Measurements from ENCODE around the gene DUOXA1.

DUOXA1 gene

DNA sequence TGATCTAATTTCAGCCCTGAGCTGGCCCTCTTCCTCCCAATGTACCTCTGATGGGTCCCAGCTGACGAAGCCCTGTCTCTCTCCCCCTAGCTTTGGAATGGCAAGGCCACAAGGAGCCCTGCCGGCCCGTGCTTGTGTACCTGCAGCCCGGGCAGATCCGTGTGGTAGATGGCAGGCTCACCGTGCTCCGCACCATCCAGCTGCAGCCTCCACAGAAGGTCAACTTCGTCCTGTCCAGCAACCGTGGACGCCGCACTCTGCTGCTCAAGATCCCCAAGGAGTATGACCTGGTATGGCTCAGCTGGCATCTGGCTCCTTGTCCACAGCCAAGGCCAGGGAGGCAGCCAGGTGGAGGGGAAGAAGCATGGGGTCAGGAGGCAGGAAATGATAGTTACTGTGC is 14.3 kb upstream of the DUOXA1 start:
- Histone ChIP-seq H2AFZ (ENCODE audit: low read depth, low read length) (no peak overlapping the region), H3K36me3 (ENCODE audit: insufficient read depth, low read length) (no peaks in the 10 kb centered on the region), H3K27me3 (ENCODE audit: insufficient read depth, low read length, poor library complexity) (no peaks in the 10 kb centered on the region), H3K9ac (ENCODE audit: low read depth, low read length) (no peak overlapping the region), H3K9me3 (ENCODE audit: insufficient read depth, low read length, severe bottlenecking) (no peaks in the 10 kb centered on the region), H3K4me3 (ENCODE audit: low read depth in 1 of 2, low read length in 2 of 2) (no peak overlapping the region), H3K4me1 (ENCODE audit: insufficient read depth, low read length) (no peaks in the 10 kb centered on the region), H4K20me1 (ENCODE audit: insufficient read depth, low read length) (no peaks in the 10 kb centered on the region), H3K27ac (ENCODE audit: low read length) (no peak overlapping the region), H3K79me2 (ENCODE audit: insufficient read depth, low read length) (no peaks in the 10 kb centered on the region), H3K4me2 (ENCODE audit: insufficient read depth, low read length) (no peak overlapping the region)
- TF ChIP-seq, protein P1, sequence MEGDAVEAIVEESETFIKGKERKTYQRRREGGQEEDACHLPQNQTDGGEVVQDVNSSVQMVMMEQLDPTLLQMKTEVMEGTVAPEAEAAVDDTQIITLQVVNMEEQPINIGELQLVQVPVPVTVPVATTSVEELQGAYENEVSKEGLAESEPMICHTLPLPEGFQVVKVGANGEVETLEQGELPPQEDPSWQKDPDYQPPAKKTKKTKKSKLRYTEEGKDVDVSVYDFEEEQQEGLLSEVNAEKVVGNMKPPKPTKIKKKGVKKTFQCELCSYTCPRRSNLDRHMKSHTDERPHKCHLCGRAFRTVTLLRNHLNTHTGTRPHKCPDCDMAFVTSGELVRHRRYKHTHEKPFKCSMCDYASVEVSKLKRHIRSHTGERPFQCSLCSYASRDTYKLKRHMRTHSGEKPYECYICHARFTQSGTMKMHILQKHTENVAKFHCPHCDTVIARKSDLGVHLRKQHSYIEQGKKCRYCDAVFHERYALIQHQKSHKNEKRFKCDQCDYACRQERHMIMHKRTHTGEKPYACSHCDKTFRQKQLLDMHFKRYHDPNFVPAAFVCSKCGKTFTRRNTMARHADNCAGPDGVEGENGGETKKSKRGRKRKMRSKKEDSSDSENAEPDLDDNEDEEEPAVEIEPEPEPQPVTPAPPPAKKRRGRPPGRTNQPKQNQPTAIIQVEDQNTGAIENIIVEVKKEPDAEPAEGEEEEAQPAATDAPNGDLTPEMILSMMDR (IDR thresholded peaks at IDR 0.05; ENCODE audit: borderline replicate concordance, extremely low read depth, low read length, poor library complexity, severe bottlenecking) = no peak
- no peak for TF ChIP-seq EZH2 (IDR thresholded peaks at IDR 0.05; ENCODE audit: borderline replicate concordance, low read depth, low read length, severe bottlenecking)
- DNase-seq = no peak
- no peak for ATAC-seq (ENCODE audit: insufficient read depth, low read depth)

DNA sequence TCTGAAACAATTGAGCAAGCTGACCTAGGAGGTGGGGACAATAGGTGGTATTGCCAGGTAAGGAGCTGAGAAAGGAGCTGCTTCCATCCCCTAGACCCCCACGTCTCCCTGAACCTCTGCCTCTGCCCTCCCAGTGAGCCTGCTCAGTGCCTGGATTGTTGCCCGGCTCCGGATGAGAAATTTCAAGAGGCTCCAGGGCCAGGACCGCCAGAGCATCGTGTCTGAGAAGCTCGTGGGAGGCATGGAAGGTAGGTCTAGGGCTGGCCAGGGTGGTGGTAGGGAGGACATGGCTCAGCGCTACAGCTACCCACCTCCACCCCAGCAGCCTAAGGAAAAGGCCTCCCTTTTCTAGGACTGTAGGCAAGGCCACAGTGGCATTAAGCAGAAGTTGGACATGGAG is 13.4 kb upstream of the DUOXA1 start:
- no peaks in the 10 kb centered on the region for H3K79me2 ChIP-seq (ENCODE audit: insufficient read depth, low read length)
- no peak overlapping the region for H3K4me2 ChIP-seq (ENCODE audit: insufficient read depth, low read length)

DNA sequence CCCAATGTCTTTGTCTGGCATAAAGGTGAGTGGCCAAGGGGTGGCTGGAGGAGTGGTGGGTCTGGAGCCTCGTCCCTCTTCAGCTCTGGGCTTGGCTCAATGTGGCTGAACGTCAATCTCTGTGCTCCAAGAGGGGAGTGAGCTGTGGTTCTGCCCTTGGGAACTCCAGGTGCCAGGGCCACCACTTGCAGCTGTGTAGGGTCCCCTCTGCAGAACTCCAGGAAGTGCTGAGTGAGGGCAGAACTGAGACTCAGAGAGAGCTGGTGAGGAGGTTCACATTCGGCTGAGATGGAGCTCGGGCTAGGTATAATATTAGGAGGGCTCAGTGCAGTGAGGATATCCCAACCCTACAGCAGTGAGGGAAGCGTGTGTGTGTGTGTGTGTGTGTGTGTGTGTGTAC is 11.7 kb upstream of the DUOXA1 start:
- no peak overlapping the region for H3K9ac ChIP-seq (ENCODE audit: low read depth, low read length)
- peak; percentile 61; the same call in 2 of the 3 replicates for ATAC-seq (ENCODE audit: insufficient read depth, low read depth)
- no peaks in the 10 kb centered on the region for H3K9me3 ChIP-seq (ENCODE audit: insufficient read depth, low read length, severe bottlenecking)
- H3K36me3 ChIP-seq (ENCODE audit: insufficient read depth, low read length) = no peaks in the 10 kb centered on the region
- no peaks in the 10 kb centered on the region for H3K79me2 ChIP-seq (ENCODE audit: insufficient read depth, low read length)
- no peaks in the 10 kb centered on the region for H3K27me3 ChIP-seq (ENCODE audit: insufficient read depth, low read length, poor library complexity)
- no peak overlapping the region for H2AFZ ChIP-seq (ENCODE audit: low read depth, low read length)
- no peaks in the 10 kb centered on the region for H4K20me1 ChIP-seq (ENCODE audit: insufficient read depth, low read length)
- no peak overlapping the region for H3K4me3 ChIP-seq (ENCODE audit: low read depth in 1 of 2, low read length in 2 of 2)
- TF ChIP-seq, protein P1 (IDR thresholded peaks at IDR 0.05; ENCODE audit: borderline replicate concordance, extremely low read depth, low read length, poor library complexity, severe bottlenecking) = no peak
- no peak for TF ChIP-seq EZH2 (IDR thresholded peaks at IDR 0.05; ENCODE audit: borderline replicate concordance, low read depth, low read length, severe bottlenecking)
- no peak for DNase-seq
- no peak overlapping the region for H3K4me2 ChIP-seq (ENCODE audit: insufficient read depth, low read length)
- no peak overlapping the region for H3K27ac ChIP-seq (ENCODE audit: low read length)
- H3K4me1 ChIP-seq (ENCODE audit: insufficient read depth, low read length) = no peaks in the 10 kb centered on the region

More for the DNA sequence above, 13.4 kb upstream of the DUOXA1 start:
- H3K4me1 ChIP-seq (ENCODE audit: insufficient read depth, low read length) = no peaks in the 10 kb centered on the region
- no peak overlapping the region for H3K9ac ChIP-seq (ENCODE audit: low read depth, low read length)
- no peak overlapping the region for H2AFZ ChIP-seq (ENCODE audit: low read depth, low read length)
- H3K27ac ChIP-seq (ENCODE audit: low read length) = no peak overlapping the region
- ATAC-seq (ENCODE audit: insufficient read depth, low read depth) (no peak), DNase-seq (no peak)
- H3K9me3 ChIP-seq (ENCODE audit: insufficient read depth, low read length, severe bottlenecking) = no peaks in the 10 kb centered on the region
- no peaks in the 10 kb centered on the region for H3K36me3 ChIP-seq (ENCODE audit: insufficient read depth, low read length)
- H4K20me1 ChIP-seq (ENCODE audit: insufficient read depth, low read length) = no peaks in the 10 kb centered on the region
- TF ChIP-seq, protein P1 (IDR thresholded peaks at IDR 0.05; ENCODE audit: borderline replicate concordance, extremely low read depth, low read length, poor library complexity, severe bottlenecking) = no peak
- TF ChIP-seq EZH2 (IDR thresholded peaks at IDR 0.05; ENCODE audit: borderline replicate concordance, low read depth, low read length, severe bottlenecking) = no peak
- no peak overlapping the region for H3K4me3 ChIP-seq (ENCODE audit: low read depth in 1 of 2, low read length in 2 of 2)
- H3K27me3 ChIP-seq (ENCODE audit: insufficient read depth, low read length, poor library complexity) = no peaks in the 10 kb centered on the region

Measured in DND-41 (cell line).